Effector memory CD4-positive, alpha-beta T cell (primary cell): Measurements from ENCODE around the gene TMEM240.
"Not testable (repeated sequence)": the region's sequence is repeated elsewhere in the genome, so short reads cannot be mapped to it uniquely, and the experiment has no call there.

Experiments
- DNase-seq, 3 donors: peaks; one replicate each; pipeline ENCODE4 v3.0.0-alpha.2; 2020
- H3K27ac ChIP-seq: 2 replicates; pipeline ENCODE4 v1.7.0; 2013; ENCODE audit warnings: mild to moderate bottlenecking, low read length, moderate library complexity; ENCODE audit not compliant: insufficient read depth, poor library complexity, severe bottlenecking
- H3K27me3 ChIP-seq: replicated peaks from 2 replicates; pipeline ENCODE4 v1.7.0; 2013; ENCODE audit warnings: mild to moderate bottlenecking, low read length; ENCODE audit not compliant: insufficient read depth, control insufficient read depth, poor library complexity, severe bottlenecking
- H3K36me3 ChIP-seq: 2 replicates; pipeline ENCODE4 v1.7.0; 2013; ENCODE audit warnings: mild to moderate bottlenecking, low read length, moderate library complexity; ENCODE audit not compliant: control insufficient read depth, insufficient read depth
- H3K4me1 ChIP-seq: 2 replicates; pipeline ENCODE4 v1.7.0; 2013; ENCODE audit warnings: low read length, mild to moderate bottlenecking; ENCODE audit not compliant: control insufficient read depth, insufficient read depth, poor library complexity, severe bottlenecking
- H3K4me3 ChIP-seq: 2 replicates; pipeline ENCODE4 v1.7.0; 2013; ENCODE audit warnings: low read length, low read depth, mild to moderate bottlenecking; ENCODE audit not compliant: insufficient read depth, poor library complexity, severe bottlenecking
- H3K9me3 ChIP-seq: 2 replicates; pipeline ENCODE4 v1.7.0; 2013; ENCODE audit warnings: mild to moderate bottlenecking, low read length, moderate library complexity; ENCODE audit not compliant: control insufficient read depth

The TMEM240 gene

GRCh38 chr1:1524750-1525383 is 15.6 kb downstream of the TMEM240 start:
- not testable (repeated sequence) for H3K27me3 ChIP-seq, H3K9me3 ChIP-seq, H3K4me1 ChIP-seq, DNase-seq, H3K27ac ChIP-seq, H3K4me3 ChIP-seq
- H3K36me3 ChIP-seq = peaks cover 12% of the 10 kb centered on the region

- not testable (repeated sequence) for H3K9me3 ChIP-seq, H3K36me3 ChIP-seq, DNase-seq, H3K27ac ChIP-seq, H3K4me3 ChIP-seq, H3K4me1 ChIP-seq, H3K27me3 ChIP-seq
Measured at GRCh38 chr1:1523651-1524050, 16.8 kb downstream of the TMEM240 start.

- H3K4me3 ChIP-seq, H3K4me1 ChIP-seq, H3K36me3 ChIP-seq, H3K27me3 ChIP-seq, H3K9me3 ChIP-seq, H3K27ac ChIP-seq, DNase-seq: not testable (repeated sequence)
Measured at GRCh38 chr1:1523226-1523625, 17.2 kb downstream of the TMEM240 start.

- H3K4me3 ChIP-seq, DNase-seq, H3K27ac ChIP-seq, H3K9me3 ChIP-seq, H3K27me3 ChIP-seq, H3K4me1 ChIP-seq: not testable (repeated sequence)
- peaks cover 11% of the 10 kb centered on the region for H3K36me3 ChIP-seq
Measured at GRCh38 chr1:1522536-1522935, 17.9 kb downstream of the TMEM240 start.

- H3K36me3 ChIP-seq = peaks cover 7% of the 10 kb centered on the region
Measured at GRCh38 chr1:1521331-1521730, 19.1 kb downstream of the TMEM240 start.

GRCh38 chr1:1519805-1520505 is 20.5 kb downstream of the TMEM240 start:
- not testable (repeated sequence) for H3K9me3 ChIP-seq, H3K4me3 ChIP-seq

More at GRCh38 chr1:1521331-1521730, 19.1 kb downstream of the TMEM240 start:
- no peak for DNase-seq
- no peaks in the 10 kb centered on the region for H3K9me3 ChIP-seq
- H3K27ac ChIP-seq = no peak overlapping the region
- no peaks in the 10 kb centered on the region for H3K4me1 ChIP-seq
- no peak overlapping the region for H3K4me3 ChIP-seq
- H3K27me3 ChIP-seq = no peaks in the 10 kb centered on the region

GRCh38 chr1:1518621-1519007 is 21.8 kb downstream of the TMEM240 start:
- H3K27me3 ChIP-seq, H3K36me3 ChIP-seq, H3K4me1 ChIP-seq, H3K4me3 ChIP-seq, H3K27ac ChIP-seq, DNase-seq, H3K9me3 ChIP-seq: not testable (repeated sequence)

More at GRCh38 chr1:1519805-1520505, 20.5 kb downstream of the TMEM240 start:
- not testable (repeated sequence) for H3K27ac ChIP-seq, H3K36me3 ChIP-seq, H3K27me3 ChIP-seq, H3K4me1 ChIP-seq, DNase-seq

GRCh38 chr1:1517973-1518620 is 22.3 kb downstream of the TMEM240 start:
- H3K27me3 ChIP-seq = no peaks in the 10 kb centered on the region
- no peaks in the 10 kb centered on the region for H3K4me1 ChIP-seq
- no peak overlapping the region for H3K27ac ChIP-seq
- DNase-seq = no peak
- no peaks in the 10 kb centered on the region for H3K9me3 ChIP-seq
- no peak overlapping the region for H3K4me3 ChIP-seq
- H3K36me3 ChIP-seq = peaks cover 7% of the 10 kb centered on the region

GRCh38 chr1:1516923-1517322 is 23.5 kb downstream of the TMEM240 start:
- not testable (repeated sequence) for H3K4me3 ChIP-seq, H3K9me3 ChIP-seq, H3K27me3 ChIP-seq, H3K4me1 ChIP-seq, H3K36me3 ChIP-seq, H3K27ac ChIP-seq, DNase-seq

- H3K9me3 ChIP-seq, H3K27ac ChIP-seq, DNase-seq, H3K4me3 ChIP-seq, H3K27me3 ChIP-seq, H3K36me3 ChIP-seq, H3K4me1 ChIP-seq: not testable (repeated sequence)
Measured at GRCh38 chr1:1514376-1514775, 26.0 kb downstream of the TMEM240 start.
